Measurements from ENCODE around the gene BRINP2. TPM values are rescaled to one million over a fixed set of nuclear protein-coding genes. Genes with fewer than 3 reads are reported as not detected.

The BRINP2 gene
- total and polyA plus RNA-seq, 8 donors: 0.08 to 0.55 (median 0.15) TPM; not detected in 5

DNA sequence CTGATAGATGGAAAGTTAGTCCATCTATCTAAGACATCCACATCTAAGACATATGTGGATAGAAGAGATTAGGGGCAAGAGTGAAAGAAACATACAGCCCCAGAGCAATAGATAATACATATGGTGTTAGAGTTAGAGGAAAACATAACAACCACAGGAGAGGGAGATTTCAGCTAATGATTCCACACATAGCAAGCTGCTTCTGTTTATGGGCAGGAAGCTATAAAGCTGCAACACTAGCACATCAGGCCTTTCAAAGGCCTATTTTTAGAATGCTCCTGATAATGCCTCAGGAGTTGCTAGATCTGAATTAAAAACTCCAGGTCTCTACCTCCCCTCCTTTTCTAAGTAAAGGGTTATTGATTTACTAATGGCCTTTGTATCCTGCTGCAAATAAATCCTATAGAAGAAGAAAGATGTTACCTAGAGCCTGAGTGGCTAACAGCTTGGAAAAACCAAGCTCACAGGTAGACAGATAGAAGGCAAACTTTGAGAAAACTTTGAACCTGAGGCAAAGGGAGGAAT lies 36.1 kb downstream of the BRINP2 start:
- H3K36me3 ChIP-seq: no peaks in the 10 kb centered on the region
- H3K4me3 ChIP-seq: no peak overlapping the region
- H3K9me3 ChIP-seq: no peaks in the 10 kb centered on the region
- H3K27ac ChIP-seq: no peak overlapping the region
- no peak for DNase-seq
- peaks cover 0 to 15% (median 12%) of the 10 kb centered on the region in 4 donors for H3K4me1 ChIP-seq
- TF ChIP-seq EP300 (IDR thresholded peaks at IDR 0.05) (no peak), POLR2A (IDR thresholded peaks at IDR 0.05) (no peak), POLR2AphosphoS5 (IDR thresholded peaks at IDR 0.05) (no peak)
- TF ChIP-seq, protein P1, sequence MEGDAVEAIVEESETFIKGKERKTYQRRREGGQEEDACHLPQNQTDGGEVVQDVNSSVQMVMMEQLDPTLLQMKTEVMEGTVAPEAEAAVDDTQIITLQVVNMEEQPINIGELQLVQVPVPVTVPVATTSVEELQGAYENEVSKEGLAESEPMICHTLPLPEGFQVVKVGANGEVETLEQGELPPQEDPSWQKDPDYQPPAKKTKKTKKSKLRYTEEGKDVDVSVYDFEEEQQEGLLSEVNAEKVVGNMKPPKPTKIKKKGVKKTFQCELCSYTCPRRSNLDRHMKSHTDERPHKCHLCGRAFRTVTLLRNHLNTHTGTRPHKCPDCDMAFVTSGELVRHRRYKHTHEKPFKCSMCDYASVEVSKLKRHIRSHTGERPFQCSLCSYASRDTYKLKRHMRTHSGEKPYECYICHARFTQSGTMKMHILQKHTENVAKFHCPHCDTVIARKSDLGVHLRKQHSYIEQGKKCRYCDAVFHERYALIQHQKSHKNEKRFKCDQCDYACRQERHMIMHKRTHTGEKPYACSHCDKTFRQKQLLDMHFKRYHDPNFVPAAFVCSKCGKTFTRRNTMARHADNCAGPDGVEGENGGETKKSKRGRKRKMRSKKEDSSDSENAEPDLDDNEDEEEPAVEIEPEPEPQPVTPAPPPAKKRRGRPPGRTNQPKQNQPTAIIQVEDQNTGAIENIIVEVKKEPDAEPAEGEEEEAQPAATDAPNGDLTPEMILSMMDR (IDR thresholded peaks at IDR 0.05): no peak
- H3K27me3 ChIP-seq: no peaks in the 10 kb centered on the region
- intact Hi-C loops (cut with DNase I; ENCODE audit: low total_unique reads): no loop called here

- H3K36me3 ChIP-seq: no peaks in the 10 kb centered on the region
- 71 to 85% (median 84%) methylated on average over 4 of the region's 4 CpGs for WGBS, 5 donors
Measured at GRCh38 chr1:177208920-177209319, 38.2 kb downstream of the BRINP2 start.

DNA sequence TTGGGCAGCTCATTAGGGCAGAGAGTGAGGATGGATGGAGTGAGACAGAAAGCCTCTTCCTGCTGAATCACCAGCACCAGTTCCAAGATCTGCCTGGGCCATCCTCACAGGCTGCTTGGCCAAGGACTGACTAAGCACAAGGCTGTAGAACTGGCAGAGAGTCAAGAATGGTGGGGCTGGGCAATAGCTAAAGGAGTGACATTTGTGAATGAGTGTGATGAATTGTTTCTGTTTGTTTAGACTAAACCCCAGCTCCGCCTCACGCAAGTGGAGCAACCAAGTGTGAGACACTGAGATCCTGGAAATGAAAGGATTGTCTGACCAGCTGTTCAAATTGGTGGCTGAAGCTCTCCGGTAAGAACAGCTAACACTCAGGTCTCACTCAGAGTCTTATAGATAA lies 38.6 kb downstream of the BRINP2 start:
- TF ChIP-seq POLR2A (IDR thresholded peaks at IDR 0.05): no peak
- TF ChIP-seq POLR2AphosphoS5 (IDR thresholded peaks at IDR 0.05): peak; percentile 33 to 90 (median 39)
- Histone ChIP-seq H3K4me1 (peaks cover 0 to 15% (median 12%) of the 10 kb centered on the region in 4 donors), H3K27ac (peak overlapping the region in 2 of 5 donors; percentile 9 to 25)

More at GRCh38 chr1:177208920-177209319, 38.2 kb downstream of the BRINP2 start:
- Histone ChIP-seq H3K4me3 (no peak overlapping the region), H3K27me3 (no peaks in the 10 kb centered on the region), H3K9me3 (no peaks in the 10 kb centered on the region), H3K27ac (no peak overlapping the region), H3K4me1 (peaks cover 0 to 15% (median 12%) of the 10 kb centered on the region in 4 donors)
- no peak for DNase-seq
- no peak for TF ChIP-seq POLR2AphosphoS5 (IDR thresholded peaks at IDR 0.05)
- TF ChIP-seq, protein P1 (IDR thresholded peaks at IDR 0.05): no peak
- TF ChIP-seq POLR2A (IDR thresholded peaks at IDR 0.05): no peak
- TF ChIP-seq EP300 (IDR thresholded peaks at IDR 0.05): no peak
- intact Hi-C loops (cut with DNase I; ENCODE audit: low total_unique reads): no loop called here

DNA sequence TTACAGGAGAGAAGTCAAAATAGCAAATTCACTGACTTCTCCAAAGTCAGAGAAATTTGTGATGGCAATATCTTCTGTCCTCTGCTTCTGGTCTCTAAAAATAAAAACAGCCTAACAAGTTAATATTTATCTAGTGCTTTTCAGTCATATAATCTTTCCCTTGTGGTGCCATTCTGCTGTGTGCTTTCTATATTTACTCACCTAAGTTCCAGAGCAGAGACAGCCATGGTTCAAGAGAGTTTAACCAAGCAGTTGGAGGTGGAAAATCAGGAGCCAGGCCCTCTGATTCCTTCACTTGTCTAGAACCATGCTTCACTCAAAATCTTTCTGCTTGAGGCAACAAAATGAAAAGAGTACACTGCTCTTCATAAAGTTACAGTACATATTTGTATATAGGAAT lies 39.3 kb downstream of the BRINP2 start:
- H3K27me3 ChIP-seq: no peaks in the 10 kb centered on the region
- no peaks in the 10 kb centered on the region for H3K9me3 ChIP-seq
- H3K4me1 ChIP-seq: peaks cover 0 to 15% (median 12%) of the 10 kb centered on the region in 4 donors
- H3K4me3 ChIP-seq: no peak overlapping the region
- intact Hi-C loops (cut with DNase I; ENCODE audit: low total_unique reads): no loop called here
- no peak for DNase-seq
- TF ChIP-seq POLR2AphosphoS5 (IDR thresholded peaks at IDR 0.05) (no peak), EP300 (IDR thresholded peaks at IDR 0.05) (no peak), POLR2A (IDR thresholded peaks at IDR 0.05) (no peak)
- TF ChIP-seq, protein P1 (IDR thresholded peaks at IDR 0.05): no peak
- no peaks in the 10 kb centered on the region for H3K36me3 ChIP-seq
- H3K27ac ChIP-seq: peak overlapping the region in 3 of 5 donors; percentile 9 to 25 (median 11)

More for the DNA sequence above, 38.6 kb downstream of the BRINP2 start:
- H3K36me3 ChIP-seq: no peaks in the 10 kb centered on the region
- no peaks in the 10 kb centered on the region for H3K27me3 ChIP-seq
- WGBS, 5 donors: 32 to 42% (median 38%) methylated on average over 3 of the region's 3 CpGs
- no peaks in the 10 kb centered on the region for H3K9me3 ChIP-seq
- no peak overlapping the region for H3K4me3 ChIP-seq
- intact Hi-C loops (cut with DNase I; ENCODE audit: low total_unique reads): no loop called here
- DNase-seq: peak; percentile 54 to 80

DNA sequence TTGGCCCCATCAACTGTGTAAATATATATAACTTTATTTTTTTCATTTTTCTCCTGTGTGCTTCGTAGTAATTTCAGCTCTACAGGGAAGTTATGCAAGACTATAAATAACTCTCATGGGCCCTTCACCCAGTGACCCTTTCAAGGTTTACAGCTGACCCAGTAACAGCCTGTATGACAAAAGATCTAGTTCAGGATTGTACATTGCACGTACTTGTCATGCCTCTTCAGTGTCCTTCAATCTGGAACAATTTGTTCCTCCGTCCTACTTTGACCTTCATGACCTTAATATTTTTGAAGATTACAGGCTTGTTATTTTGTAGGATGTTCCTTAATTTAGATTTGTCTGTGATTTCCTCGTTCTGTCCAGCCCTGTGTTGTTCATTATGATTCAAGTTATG lies 40.5 kb downstream of the BRINP2 start:
- Histone ChIP-seq H3K27me3 (no peaks in the 10 kb centered on the region), H3K36me3 (no peaks in the 10 kb centered on the region), H3K27ac (no peak overlapping the region), H3K4me1 (peaks cover 0 to 15% (median 12%) of the 10 kb centered on the region in 4 donors), H3K9me3 (peaks cover 0 to under 1% (median 0%) of the 10 kb centered on the region in 4 donors), H3K4me3 (no peak overlapping the region)
- 37 to 46% (median 42%) methylated on average over 4 of the region's 4 CpGs for WGBS, 5 donors
- TF ChIP-seq, protein P1 (IDR thresholded peaks at IDR 0.05): no peak
- peak in 1 of 3 donors; percentile 59 for TF ChIP-seq POLR2AphosphoS5 (IDR thresholded peaks at IDR 0.05)
- no peak for DNase-seq
- intact Hi-C loops (cut with DNase I; ENCODE audit: low total_unique reads): no loop called here

Measured in stomach (tissue), 9 donors.